Measurements from ENCODE around the gene MAP3K6.

The MAP3K6 gene

DNA sequence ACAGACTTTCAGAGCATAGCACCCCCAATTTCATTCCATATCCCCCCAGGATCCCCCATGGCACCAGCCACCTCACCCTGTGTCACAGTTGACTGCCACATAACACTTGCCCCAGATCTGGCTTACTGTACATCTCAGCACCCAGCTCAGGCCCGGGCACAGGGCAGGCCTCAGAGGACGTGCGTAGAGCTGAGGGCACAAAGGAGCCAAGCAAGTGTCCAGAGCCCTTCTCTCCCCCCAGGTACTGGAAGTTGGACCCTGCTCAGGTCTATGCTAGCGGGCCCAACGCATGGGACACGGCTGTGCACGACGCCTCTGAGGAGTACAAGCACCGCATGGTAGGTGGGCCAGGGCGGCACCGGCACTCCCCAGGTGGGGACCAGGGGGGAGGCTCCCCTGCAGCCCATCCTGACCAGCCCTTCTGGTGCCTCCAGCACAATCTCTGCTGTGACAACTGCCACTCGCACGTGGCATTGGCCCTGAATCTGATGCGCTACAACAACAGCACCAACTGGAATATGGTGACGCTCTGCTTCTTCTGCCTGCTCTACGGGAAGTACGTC is 33.0 kb downstream of the MAP3K6 start:
- no peak for DNase-seq (ENCODE audit: low read depth)

DNA sequence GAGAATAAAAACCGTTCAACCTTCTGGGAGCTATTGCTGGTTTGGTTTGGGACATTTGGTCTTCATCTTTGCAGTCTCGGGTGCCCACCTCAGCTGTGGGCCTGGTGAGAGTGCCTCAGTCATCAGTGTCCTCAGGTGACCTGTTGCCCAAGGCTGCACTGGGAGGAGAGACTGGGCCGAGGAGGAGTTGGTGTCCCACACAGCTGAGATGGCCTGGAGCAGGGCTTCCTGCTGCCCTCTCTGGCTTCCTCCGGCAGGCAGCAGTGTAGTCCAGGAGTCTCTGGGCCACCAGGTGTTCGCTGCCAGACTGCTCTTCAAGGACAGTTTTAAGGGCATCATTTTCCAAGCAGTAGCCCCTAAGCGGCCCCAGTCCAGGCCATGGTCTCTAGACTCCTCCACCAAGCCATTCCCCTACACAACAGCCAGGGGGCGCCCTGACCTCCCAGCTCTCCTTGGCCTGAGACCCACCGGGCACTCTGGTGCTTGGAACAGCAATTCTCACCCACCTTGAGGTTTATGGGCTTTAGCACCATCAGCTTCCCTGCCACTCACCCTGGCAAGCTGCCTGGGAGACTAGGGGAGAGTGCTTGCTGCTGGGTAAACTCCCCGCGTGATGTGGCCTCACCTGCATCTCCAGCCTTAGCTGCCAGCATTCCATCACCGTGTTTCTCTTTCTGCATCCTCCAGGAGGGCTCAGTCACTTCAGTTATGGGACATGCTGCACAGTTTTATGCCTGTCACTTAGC is 34.1 kb downstream of the MAP3K6 start:
- DNase-seq (ENCODE audit: low read depth) = no peak

DNA sequence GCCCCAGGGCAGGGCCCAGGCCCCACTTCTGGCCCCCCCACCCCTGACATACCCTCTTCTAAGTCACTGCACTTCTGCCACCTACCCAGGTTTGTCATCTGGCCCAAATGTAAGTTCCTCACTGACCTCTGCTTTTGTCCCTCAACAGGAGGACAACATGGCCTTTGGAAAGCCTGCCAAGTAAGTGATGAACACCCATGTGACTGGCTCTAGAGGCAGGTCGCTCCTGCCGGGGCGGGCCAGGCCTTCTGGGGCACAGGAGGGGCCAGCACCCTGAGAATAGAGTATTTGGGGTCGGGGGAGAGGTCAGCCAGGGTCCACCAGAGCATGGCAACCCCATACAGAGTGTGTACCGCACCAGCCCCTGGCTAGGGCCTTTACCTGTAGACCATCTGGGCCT is 34.8 kb downstream of the MAP3K6 start:
- DNase-seq (ENCODE audit: low read depth) = no peak

DNA sequence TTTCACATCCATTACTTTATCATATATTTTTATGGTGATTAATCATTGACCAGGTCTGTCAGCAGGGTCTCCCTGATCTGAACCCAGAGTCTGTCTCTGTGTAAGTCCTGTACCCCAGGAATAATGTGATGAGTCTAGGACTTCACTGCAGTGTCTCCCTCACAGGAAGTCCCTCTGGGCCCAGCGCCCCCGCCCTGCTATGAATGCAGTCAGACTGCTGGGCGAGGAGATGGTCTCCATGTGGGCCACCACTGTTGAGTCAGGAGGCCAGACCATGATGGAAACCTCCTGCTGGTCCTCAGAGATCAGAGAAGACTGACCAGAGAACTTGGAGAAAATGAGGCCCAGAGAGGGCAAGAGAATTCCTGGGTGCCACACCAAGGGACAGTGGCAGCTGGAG is 35.3 kb downstream of the MAP3K6 start:
- no peak for DNase-seq (ENCODE audit: low read depth)

DNA sequence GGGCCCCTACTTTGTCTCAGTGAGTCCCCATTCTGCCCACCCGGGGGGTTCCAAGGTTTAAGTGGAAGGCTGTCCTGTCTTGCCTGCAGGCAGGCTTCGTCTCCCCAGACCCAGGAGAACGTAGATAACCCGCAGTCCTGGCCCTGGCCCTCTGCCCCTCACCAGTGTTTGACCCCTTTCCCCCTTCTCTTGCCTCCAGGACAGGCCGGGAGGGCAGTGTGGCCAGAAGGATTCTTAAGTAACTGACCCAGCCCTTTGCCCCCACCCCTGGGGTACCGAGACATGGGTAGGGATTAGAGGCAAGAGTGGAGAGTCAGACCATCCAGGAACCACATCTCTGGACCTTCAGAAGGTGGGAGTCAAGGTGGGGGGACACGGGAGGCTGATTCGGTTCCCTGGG is 36.0 kb downstream of the MAP3K6 start:
- no peak for DNase-seq (ENCODE audit: low read depth)

DNA sequence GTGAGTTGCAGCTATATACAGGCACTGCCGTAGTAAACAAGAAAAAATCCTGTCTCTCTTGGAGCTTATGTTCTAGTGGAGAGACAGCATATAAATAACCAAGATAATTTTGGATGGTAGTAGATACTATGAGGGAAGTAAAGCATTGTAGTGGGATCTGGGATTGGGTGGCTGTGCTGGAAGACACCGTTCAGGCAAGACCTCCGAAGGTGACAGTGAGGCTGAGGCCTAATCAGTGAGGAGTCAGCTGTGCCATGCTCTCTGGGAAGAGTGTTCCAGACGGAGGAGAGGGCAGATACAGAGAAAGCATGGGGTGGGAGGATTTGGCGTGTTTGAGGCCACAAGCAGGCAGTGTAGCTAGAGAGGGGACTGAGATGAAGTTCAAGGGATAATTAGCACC is 38.8 kb downstream of the MAP3K6 start:
- DNase-seq (ENCODE audit: low read depth) = no peak

DNA sequence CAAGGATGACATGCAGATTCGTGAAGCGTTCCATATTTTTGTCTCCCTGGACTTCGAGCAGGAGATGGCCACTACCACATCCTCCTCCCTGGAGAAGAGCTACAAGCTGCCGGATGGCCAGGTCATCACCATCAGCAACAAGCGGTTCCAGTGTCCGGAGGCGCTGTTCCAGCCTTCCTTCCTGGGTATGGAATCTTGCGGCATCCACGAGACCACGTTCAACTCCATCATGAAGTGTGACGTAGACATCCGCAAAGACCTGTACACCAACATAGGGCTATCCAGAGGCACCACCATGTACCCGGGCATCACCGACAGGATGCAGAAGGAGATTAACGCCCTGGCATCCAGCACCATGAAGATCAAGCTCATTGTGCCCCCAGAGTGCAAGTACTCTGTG is 41.5 kb downstream of the MAP3K6 start:
- DNase-seq (ENCODE audit: low read depth) = no peak

DNA sequence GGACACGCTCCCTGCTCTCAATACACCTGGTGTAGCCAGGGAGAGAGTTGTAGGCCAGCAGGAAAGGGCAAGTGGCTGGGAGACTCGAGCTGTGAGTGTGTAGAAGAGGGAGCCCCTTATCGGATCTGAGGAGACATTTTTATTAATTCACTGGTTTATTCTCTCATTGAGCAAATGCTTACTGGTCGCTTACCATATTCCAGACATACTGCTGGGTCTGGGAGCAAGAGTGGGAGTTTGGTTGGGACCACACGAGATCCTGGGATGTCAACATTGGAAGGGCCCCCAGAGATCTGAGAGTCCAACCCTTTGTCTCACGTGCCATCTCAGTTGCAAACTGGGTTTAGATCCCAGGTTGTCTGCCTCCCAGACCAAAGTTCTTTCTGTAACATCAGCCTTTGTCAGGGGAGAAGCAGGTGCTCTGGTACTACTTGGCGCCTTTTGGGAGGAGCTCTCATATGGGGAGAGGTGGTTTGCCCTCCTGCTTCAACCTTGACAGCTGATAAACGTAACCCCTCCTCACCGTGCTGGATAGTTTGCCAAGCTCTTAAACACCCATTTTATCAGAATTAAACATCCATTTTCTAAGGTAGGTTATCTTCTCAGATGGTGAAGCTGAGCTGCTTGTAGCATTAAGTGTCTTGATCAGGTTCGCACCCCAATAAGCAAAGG is 44.1 kb downstream of the MAP3K6 start:
- DNase-seq (ENCODE audit: low read depth) = no peak

DNA sequence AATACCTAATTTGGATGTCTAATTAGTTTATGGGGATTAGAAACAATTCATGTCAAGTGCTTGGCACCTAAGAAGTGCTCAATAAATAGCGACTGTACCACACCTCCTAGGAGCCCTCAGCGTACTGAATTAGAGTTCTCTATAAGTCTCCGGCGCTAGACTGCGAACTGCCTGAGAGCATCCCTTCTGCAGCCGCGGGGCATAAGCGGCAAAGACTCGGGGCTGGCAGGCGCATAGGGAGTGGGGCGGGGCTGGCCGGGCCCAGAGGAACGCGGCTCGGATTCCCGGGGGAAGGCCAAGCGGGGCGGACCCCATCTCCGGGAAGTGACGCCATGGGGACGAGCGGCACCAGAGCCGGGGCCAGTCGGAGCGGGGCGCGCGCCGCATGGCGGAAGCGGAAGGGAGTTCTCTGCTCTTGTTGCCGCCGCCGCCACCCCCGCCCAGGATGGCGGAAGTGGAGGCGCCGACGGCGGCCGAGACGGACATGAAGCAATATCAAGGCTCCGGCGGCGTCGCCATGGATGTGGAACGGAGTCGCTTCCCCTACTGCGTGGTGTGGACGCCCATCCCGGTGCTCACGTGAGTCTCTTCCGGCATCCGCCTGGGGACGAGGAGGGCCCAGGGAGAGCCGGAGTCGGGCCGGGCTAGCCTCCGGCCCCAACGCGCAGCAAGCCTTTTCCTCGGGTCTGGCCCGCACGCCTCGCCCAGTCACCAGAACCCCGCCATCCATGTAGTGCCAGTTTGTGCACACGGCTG is 44.8 kb downstream of the MAP3K6 start, which contains the start of gene TMEM222:
Gene TMEM222 (plus strand): TSS at position 351 of the 756 bp plus-strand sequence. CDS start 35 bp downstream, at position 386.
- DNase-seq (ENCODE audit: low read depth) = peak; percentile 86

DNA sequence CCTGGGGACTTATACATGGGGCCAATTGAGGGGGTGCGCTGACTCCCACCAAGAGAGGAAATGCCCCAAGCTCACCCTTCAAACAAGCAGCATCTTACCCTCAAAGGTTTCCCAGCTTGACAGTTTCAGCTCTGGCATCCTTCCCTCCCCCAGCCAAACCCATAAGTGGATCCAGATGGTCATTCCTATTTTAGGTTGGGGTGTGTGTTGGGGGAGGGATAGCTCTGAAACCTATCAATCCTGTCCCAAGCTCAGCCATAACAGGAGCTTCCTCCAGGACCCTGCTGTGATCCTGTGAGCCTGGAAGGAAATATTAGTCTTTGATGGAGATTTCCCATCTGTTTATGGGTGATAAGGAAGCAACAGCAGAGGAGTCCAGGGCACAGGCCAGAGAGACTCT is 48.2 kb downstream of the MAP3K6 start:
- DNase-seq (ENCODE audit: low read depth) = no peak

DNA sequence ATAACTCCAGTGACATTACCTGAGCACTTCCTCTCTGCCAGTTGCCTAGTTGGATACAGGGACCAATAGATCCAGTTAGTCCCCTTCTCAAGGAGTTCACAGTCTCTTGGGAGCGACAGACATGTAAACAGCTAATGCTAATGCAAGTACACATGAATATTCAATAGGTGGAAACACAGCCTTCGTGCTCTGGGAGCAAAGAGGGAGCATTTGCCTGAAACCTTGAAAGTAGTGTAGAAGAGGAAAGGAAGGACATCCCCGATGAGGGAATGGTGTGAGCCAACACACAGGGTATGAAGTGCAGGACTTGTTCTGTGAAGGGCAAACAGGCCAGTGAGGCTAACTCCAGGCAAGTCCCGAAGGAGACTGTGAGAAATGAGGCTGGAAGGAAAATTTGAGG is 48.6 kb downstream of the MAP3K6 start:
- no peak for DNase-seq (ENCODE audit: low read depth)

DNA sequence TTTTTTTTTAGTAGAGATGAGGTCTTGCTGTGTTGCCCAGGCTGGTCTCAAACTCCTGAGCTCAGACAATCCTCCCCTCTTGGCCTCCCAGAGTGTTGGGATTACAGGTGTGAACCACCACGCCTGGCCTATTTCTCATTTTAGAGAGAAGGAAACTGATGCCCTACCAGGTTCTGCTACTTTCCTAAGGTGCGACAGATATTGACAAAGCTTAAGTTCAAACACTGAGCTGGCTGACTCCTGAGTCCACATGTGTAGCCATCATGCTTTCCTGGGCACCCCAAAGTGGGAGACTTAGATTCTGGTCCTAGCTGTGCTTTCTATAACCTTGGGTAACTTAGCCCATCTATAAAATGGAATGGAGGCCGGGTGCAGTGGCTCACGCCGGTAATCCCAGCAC is 49.9 kb downstream of the MAP3K6 start:
- no peak for DNase-seq (ENCODE audit: low read depth)

DNA sequence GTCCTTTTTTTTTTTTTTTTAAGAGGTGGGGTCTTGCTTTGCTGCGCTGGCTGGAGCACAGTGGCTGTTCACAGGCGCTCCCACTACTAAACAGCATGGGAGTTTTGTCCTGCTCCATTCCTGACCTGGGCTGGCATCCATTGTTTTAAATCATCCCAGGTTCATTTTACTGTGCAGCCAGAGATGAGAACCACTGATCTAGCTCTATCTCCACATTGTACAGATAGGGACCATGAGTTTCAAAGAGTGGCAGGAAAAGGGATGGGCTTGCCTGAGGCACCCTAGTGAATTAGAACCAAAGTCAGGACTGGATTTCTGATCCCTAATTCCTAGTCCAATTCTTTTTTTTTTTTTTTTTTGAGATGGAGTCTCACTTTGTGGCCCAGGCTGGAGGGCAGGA is 52.0 kb downstream of the MAP3K6 start:
- DNase-seq (ENCODE audit: low read depth) = no peak

DNA sequence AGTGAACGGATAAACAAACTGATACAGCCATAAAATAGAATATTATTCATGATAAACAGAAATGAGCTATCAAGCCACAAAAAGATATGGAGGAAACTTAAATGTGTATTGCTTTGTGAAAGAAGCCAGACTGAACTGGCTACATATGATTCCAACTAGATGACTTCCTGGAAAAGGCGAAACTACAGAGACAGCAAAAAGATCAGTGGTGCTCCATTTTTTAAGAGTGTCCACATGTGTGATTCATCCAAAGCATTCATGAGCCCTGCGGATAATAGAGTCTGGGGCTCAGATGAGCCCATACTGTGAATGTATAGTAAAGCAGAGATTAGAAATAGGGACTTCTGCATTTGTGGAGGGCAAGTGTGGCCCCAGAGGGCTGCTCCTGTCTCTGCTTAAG is 52.6 kb downstream of the MAP3K6 start:
- DNase-seq (ENCODE audit: low read depth) = no peak

DNA sequence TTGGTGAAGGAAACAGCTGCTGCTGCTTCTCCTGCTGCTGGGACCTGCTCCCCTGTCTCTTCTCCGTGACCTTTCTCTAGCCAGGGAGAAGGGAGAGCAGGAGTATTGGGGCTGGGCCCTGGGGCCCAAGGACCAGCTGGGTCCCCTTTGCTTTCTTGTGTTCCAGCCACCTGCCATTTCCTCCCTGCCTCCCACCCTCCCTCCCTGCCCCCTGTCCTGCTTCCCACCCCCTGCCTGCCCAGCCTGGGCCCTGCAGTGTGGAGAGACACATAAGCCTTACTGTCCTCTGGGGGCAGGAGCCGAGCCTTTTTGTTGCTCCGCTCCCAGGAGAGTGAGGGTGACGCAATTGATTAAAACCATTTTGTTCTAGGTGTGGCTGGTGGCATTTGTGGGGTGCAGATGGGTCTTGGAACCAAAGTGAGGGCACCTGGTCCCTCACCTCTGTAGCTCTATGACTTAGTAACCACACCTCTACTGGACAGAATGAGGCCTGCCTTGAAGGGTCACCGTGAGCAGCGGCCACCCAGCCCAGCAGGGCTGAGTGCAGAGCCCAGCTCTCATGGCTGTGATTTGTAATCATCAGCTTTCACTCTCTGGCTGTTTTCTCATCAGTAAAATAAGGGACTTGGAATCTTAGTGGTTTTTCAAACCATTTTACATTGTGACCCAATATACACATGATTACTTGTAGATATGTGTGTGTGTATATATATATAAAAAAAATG is 58.7 kb downstream of the MAP3K6 start:
- DNase-seq (ENCODE audit: low read depth) = no peak

DNA sequence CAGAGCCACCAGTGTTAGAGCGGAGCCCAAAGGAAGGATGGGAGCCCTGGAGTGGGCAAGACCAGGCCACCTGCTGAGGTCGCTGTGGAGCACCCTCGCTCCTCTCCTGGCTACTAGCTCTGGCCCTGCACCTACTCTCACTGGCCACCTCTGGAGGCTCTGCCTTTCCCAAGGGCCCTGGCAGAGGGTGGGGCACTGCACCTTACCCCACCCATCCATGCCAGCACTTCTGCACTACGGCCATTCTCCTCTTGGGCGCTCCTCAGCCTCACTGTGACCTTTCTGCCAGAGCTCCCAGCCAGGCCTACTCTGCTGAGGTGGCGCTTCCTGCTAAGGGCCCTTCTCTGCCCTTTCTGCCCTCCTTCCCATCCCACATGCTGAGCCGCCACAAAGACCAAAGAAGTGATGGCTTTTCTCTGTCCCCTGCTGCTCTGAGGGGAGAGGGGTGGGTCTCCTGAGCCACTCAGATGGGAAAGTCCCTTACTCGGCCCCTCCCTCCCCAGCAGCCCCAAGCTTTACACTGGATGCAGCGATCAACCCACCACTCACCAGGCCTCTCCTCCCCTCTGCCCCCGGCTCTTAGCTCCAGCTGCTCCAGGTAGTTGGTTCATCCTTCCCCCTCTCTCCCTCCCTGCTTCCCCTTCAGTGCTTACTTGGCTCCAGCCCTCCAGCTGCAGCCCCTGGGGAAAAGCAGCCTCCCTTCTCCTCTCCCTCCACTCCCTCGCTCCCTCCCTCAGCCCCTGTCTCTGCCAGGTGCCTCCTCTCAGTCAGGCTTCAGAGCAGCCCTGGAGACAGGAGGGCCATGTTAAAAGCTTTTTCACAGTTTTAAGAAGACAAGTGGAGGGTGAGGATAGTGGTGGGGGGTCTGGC is 59.6 kb downstream of the MAP3K6 start:
- no peak for DNase-seq (ENCODE audit: low read depth)

DNA sequence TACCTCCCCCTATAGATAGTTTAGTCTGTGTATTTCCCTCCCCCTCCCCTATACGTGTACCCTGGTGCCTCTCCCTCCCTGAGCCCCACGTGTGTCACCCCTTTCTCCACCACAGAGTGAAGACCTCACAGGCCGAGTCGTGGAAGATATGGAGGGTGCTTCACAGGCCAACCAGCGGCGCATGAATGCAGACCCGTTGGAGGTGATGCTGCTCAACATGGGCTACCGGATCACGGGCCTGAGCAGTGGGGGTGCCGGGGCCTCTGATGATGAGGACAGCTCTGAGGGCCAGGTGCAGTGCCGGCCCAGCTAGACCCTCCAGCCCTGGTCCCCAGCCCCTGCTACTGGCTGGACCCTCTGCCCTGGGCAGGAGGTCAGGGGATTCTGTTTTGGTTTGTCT is 60.7 kb downstream of the MAP3K6 start:
- DNase-seq (ENCODE audit: low read depth) = no peak

Data from HS-27A (cell line).